ELR (cell line): ENCODE data around the gene SOHLH1.
A peak's percentile ranks its signal among the peaks of the same experiment; 100 is the strongest.

Source experiments
- DNase-seq: peaks from one replicate; pipeline ENCODE4 v3.0.0-alpha.2; 2015; ENCODE audit warnings: low read depth

Gene SOHLH1

GRCh38 chr9:135728436-135729110 lies 29.3 kb upstream of the SOHLH1 start:
- no peak for DNase-seq

- DNase-seq = no peak
These were observed 28.1 kb upstream of the SOHLH1 start for GRCh38 chr9:135727257-135727875.

- no peak for DNase-seq
These were observed 27.0 kb upstream of the SOHLH1 start for GRCh38 chr9:135726138-135726853.

GRCh38 chr9:135724186-135724787 lies 25.0 kb upstream of the SOHLH1 start:
- peak; percentile 20 for DNase-seq

- no peak for DNase-seq
These were observed 23.1 kb upstream of the SOHLH1 start for GRCh38 chr9:135722365-135722764.

GRCh38 chr9:135719472-135719871 lies 20.2 kb upstream of the SOHLH1 start:
- DNase-seq = no peak

GRCh38 chr9:135718616-135719015 lies 19.3 kb upstream of the SOHLH1 start:
- peak; percentile 72 for DNase-seq

GRCh38 chr9:135717410-135717809 lies 18.1 kb upstream of the SOHLH1 start:
- no peak for DNase-seq

- peak; percentile 25 for DNase-seq
These were observed 16.8 kb upstream of the SOHLH1 start for GRCh38 chr9:135716045-135716444.

GRCh38 chr9:135715056-135715595 lies 15.8 kb upstream of the SOHLH1 start:
- no peak for DNase-seq

- no peak for DNase-seq
These were observed 15.2 kb upstream of the SOHLH1 start for GRCh38 chr9:135714242-135715055.

GRCh38 chr9:135712613-135713295 lies 13.5 kb upstream of the SOHLH1 start:
- no peak for DNase-seq

- no peak for DNase-seq
These were observed 12.6 kb upstream of the SOHLH1 start for GRCh38 chr9:135711881-135712280.

GRCh38 chr9:135711391-135711790 lies 12.1 kb upstream of the SOHLH1 start:
- DNase-seq = no peak

- no peak for DNase-seq
These were observed 8.9 kb upstream of the SOHLH1 start for GRCh38 chr9:135708164-135708563.

GRCh38 chr9:135707252-135708138 lies 8.2 kb upstream of the SOHLH1 start:
- DNase-seq = no peak

- no peak for DNase-seq
These were observed 7.0 kb upstream of the SOHLH1 start for GRCh38 chr9:135706288-135706687.

GRCh38 chr9:135705376-135705775 lies 6.1 kb upstream of the SOHLH1 start:
- no peak for DNase-seq

GRCh38 chr9:135704483-135704882 lies 5.2 kb upstream of the SOHLH1 start:
- DNase-seq = no peak

GRCh38 chr9:135703726-135704125 lies 4.4 kb upstream of the SOHLH1 start:
- no peak for DNase-seq
